ENCODE results near the gene TRAFD1. TPM values are rescaled to one million over a fixed set of nuclear protein-coding genes. Genes with fewer than 3 reads are reported as not detected.
A peak's percentile ranks its signal among the peaks of the same experiment; 100 is the strongest.

The TRAFD1 gene
- total RNA-seq, 1 donor from 2014 or later, result 35.4 TPM

- Mint-ChIP-seq H3K27me3 (ENCODE audit: insufficient read depth, low read depth) (peaks cover 1% of the 10 kb centered on the region), H3K4me1 (peaks cover 29% of the 10 kb centered on the region), H3K9me3 (no peaks in the 10 kb centered on the region), H3K27ac (no peak overlapping the region), H3K36me3 (no peaks in the 10 kb centered on the region), H3K4me3 (no peak overlapping the region)
- no peaks in the 10 kb centered on the region for H3K9me3 ChIP-seq (ENCODE audit: low read depth)
- peaks cover 38% of the 10 kb centered on the region for H3F3A ChIP-seq (ENCODE audit: low read depth)
- no peak overlapping the region for H3K4me2 ChIP-seq
- TF ChIP-seq EZH2 (IDR thresholded peaks at IDR 0.05) (no peak), EZH2phosphoT487 (IDR thresholded peaks at IDR 0.05) (no peak), CTCF (IDR thresholded peaks at IDR 0.05) (no peak)
- H3K27me3 ChIP-seq, result no peaks in the 10 kb centered on the region
- H3K9ac ChIP-seq, result no peak overlapping the region
- no peak for DNase-seq (ENCODE audit: low spot score)
- H3K4me1 ChIP-seq, result peaks cover 25% of the 10 kb centered on the region
- no peak overlapping the region for H3K27ac ChIP-seq
- no peak overlapping the region for H3K4me3 ChIP-seq
- no peaks in the 10 kb centered on the region for H3K36me3 ChIP-seq
- H2AFZ ChIP-seq (replicated peaks), result peak overlapping the region; percentile 14
- peaks cover 7% of the 10 kb centered on the region for H4K20me1 ChIP-seq (ENCODE audit: low read depth)
- H3K79me2 ChIP-seq (ENCODE audit: low read depth), result peaks cover 26% of the 10 kb centered on the region
These were observed 12.8 kb upstream of the TRAFD1 start for GRCh38 chr12:112112409-112113133.

GRCh38 chr12:112115259-112116045 is 9.9 kb upstream of the TRAFD1 start:
- peak overlapping the region; percentile 95 for H3K27ac Mint-ChIP-seq
- H3K27ac ChIP-seq, result no peak overlapping the region

More at GRCh38 chr12:112115259-112116045, 9.9 kb upstream of the TRAFD1 start:
- no peaks in the 10 kb centered on the region for H3K9me3 Mint-ChIP-seq
- peaks cover 18% of the 10 kb centered on the region for H3K4me1 Mint-ChIP-seq
- no peak overlapping the region for H3K4me3 ChIP-seq
- DNase-seq (ENCODE audit: low spot score), result no peak
- no peaks in the 10 kb centered on the region for H3K27me3 Mint-ChIP-seq (ENCODE audit: insufficient read depth, low read depth)
- peaks cover 20% of the 10 kb centered on the region for H3F3A ChIP-seq (ENCODE audit: low read depth)
- peaks cover under 1% of the 10 kb centered on the region for H3K79me2 ChIP-seq (ENCODE audit: low read depth)
- no peaks in the 10 kb centered on the region for H3K36me3 Mint-ChIP-seq
- no peak overlapping the region for H3K4me2 ChIP-seq
- peaks cover 13% of the 10 kb centered on the region for H3K4me1 ChIP-seq
- no peaks in the 10 kb centered on the region for H3K27me3 ChIP-seq
- H3K4me3 Mint-ChIP-seq, result no peak overlapping the region
- TF ChIP-seq CTCF (IDR thresholded peaks at IDR 0.05), result no peak
- H3K9me3 ChIP-seq (ENCODE audit: low read depth), result no peaks in the 10 kb centered on the region
- no peaks in the 10 kb centered on the region for H4K20me1 ChIP-seq (ENCODE audit: low read depth)
- no peak overlapping the region for H3K9ac ChIP-seq
- H3K36me3 ChIP-seq, result no peaks in the 10 kb centered on the region
- H2AFZ ChIP-seq (replicated peaks), result peak overlapping the region; percentile 92
